ENCODE results near the gene HECTD3.

- no peak for TF ChIP-seq POLR2A (IDR thresholded peaks at IDR 0.05)
- TF ChIP-seq POLR2AphosphoS5 (IDR thresholded peaks at IDR 0.05), result peak; percentile 66 to 93 (median 86)
Observed at GRCh38 chr1:45011837-45012638, 914 bp upstream of the HECTD3 start, which contains the start of gene UROD.

All from stomach (tissue), 4 donors.